ENCODE data around the gene ANXA6. TPM values are rescaled to one million over a fixed set of nuclear protein-coding genes. Genes with fewer than 3 reads are reported as not detected.

ANXA6 gene
- total RNA-seq, 2 experiments from 2014 or later = 26.1 to 74.1 TPM

DNA sequence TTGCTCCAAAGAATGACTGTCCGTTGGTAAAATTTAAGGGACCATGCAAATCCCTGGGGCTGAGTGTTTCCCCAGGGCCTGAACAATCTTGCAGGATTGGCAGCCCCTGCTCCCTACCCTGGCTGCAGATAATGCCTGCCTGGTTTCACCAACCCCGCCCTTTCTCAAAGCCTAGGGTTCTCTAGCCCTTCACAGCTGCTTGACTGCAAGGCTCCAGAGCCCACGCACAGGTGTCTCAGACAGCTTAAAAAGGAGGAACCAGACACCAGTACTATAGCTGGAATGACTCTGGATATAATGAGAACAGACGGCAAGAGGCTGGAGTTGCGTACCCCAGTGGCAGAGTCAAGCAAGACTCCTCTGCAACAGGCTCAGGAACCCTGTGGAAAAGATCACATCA lies 51.5 kb downstream of the ANXA6 start:
- ChIA-PET CTCF (ENCODE audit: unreplicated experiment) (interaction anchor here (1.2 kb wide), 1 partner anchor 10 kb away, joined by 4 read pairs; no protein-coding TSS in a partner anchor), POLR2A (interaction anchor here (1.1 kb wide), 1 partner anchor 8 kb away, joined by 5 read pairs; no protein-coding TSS in a partner anchor)
- Histone ChIP-seq H2AFZ (ENCODE audit: low read length) (no peak overlapping the region), H3K9me3 (ENCODE audit: low read length) (no peaks in the 10 kb centered on the region), H3K27ac (ENCODE audit: low read depth, low read length, poor library complexity, severe bottlenecking) (no peak overlapping the region), H3K36me3 (ENCODE audit: insufficient read depth, low read length) (peaks cover 9% of the 10 kb centered on the region; the same call in 1 of the 2 replicates), H3K4me2 (ENCODE audit: low read length) (no peak overlapping the region), H3K9me2 (ENCODE audit: insufficient read depth, low read length) (no peaks in the 10 kb centered on the region), H3K4me3 (ENCODE audit: low read depth, low read length, poor library complexity, severe bottlenecking) (no peak overlapping the region), H4K20me1 (ENCODE audit: insufficient read depth, low read length) (no peaks in the 10 kb centered on the region), H3K4me1 (ENCODE audit: insufficient read depth, low read length, poor library complexity, severe bottlenecking) (peaks cover 5% of the 10 kb centered on the region), H3K79me2 (ENCODE audit: insufficient read depth, low read depth, low read length) (no peaks in the 10 kb centered on the region)
- no peak for DNase-seq (ENCODE audit: low spot score)
- no TSS peak for BruUV-seq (replicated peaks)
- TF ChIP-seq, protein P1, sequence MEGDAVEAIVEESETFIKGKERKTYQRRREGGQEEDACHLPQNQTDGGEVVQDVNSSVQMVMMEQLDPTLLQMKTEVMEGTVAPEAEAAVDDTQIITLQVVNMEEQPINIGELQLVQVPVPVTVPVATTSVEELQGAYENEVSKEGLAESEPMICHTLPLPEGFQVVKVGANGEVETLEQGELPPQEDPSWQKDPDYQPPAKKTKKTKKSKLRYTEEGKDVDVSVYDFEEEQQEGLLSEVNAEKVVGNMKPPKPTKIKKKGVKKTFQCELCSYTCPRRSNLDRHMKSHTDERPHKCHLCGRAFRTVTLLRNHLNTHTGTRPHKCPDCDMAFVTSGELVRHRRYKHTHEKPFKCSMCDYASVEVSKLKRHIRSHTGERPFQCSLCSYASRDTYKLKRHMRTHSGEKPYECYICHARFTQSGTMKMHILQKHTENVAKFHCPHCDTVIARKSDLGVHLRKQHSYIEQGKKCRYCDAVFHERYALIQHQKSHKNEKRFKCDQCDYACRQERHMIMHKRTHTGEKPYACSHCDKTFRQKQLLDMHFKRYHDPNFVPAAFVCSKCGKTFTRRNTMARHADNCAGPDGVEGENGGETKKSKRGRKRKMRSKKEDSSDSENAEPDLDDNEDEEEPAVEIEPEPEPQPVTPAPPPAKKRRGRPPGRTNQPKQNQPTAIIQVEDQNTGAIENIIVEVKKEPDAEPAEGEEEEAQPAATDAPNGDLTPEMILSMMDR (conservative IDR thresholded peaks at IDR 0.05; ENCODE audit: low read length) = no peak
- TF ChIP-seq EZH2phosphoT487 (IDR thresholded peaks at IDR 0.05; ENCODE audit: borderline replicate concordance, low read depth, low read length) = no peak
- intact Hi-C loops (cut with micrococcal nuclease; ENCODE audit: unreplicated experiment) = no loop called here

DNA sequence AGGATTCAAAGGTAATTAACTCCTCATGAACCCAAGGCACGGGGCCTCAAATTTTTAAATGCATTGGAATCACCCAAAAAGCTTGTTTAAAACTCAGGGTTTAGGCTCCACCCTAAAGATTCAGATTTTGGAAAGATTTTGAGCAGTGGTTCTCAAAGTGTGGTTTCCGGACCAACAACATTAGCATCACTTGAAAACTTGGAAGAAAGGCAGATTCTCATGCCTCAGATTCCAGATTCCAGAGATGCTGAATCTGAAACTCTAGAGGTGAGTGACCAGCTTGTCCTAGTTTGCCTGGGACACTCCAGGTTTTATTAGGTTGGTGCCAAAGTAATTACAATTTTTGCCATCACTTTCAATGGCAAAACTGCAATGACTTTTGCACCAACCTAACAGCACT lies 52.0 kb downstream of the ANXA6 start:
- POLR2A ChIA-PET = no interaction called here

DNA sequence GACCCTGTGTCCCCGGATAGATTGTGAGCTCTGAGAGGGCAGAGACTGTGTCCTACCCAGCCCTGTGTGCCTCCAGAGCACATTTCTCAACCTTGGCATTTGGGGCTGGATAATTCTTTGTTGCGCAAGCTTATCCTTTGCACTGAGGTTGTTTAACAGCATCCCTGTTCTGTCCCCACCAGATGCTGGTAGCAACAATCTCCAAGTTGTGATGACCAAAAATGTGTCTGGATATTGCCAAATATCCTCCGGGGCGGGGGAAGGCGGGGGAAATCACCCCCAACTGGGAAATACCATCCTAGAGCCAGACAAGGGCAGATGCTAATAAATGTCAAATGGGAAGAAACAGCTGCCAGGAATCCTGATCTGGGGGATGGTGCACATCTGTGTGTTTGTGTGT lies 52.8 kb downstream of the ANXA6 start:
- CTCF ChIA-PET (ENCODE audit: unreplicated experiment) = no interaction called here
- POLR2A ChIA-PET = interaction anchor here (1.4 kb wide), 1 partner anchor 34 kb away, joined by 3 read pairs; no protein-coding TSS in a partner anchor

More for the DNA sequence above, 52.0 kb downstream of the ANXA6 start:
- intact Hi-C loops (cut with micrococcal nuclease; ENCODE audit: unreplicated experiment) = no loop called here
- H4K20me1 ChIP-seq (ENCODE audit: insufficient read depth, low read length) = no peaks in the 10 kb centered on the region
- no peak overlapping the region for H3K4me2 ChIP-seq (ENCODE audit: low read length)
- CTCF ChIA-PET (ENCODE audit: unreplicated experiment) = interaction anchor here (1.2 kb wide), 1 partner anchor 10 kb away, joined by 4 read pairs; no protein-coding TSS in a partner anchor
- no peak overlapping the region for H3K27ac ChIP-seq (ENCODE audit: low read depth, low read length, poor library complexity, severe bottlenecking)
- no peak overlapping the region for H2AFZ ChIP-seq (ENCODE audit: low read length)
- no peaks in the 10 kb centered on the region for H3K79me2 ChIP-seq (ENCODE audit: insufficient read depth, low read depth, low read length)
- no peaks in the 10 kb centered on the region for H3K4me1 ChIP-seq (ENCODE audit: insufficient read depth, low read length, poor library complexity, severe bottlenecking)
- no peaks in the 10 kb centered on the region for H3K9me2 ChIP-seq (ENCODE audit: insufficient read depth, low read length)
- H3K9me3 ChIP-seq (ENCODE audit: low read length) = no peaks in the 10 kb centered on the region
- BruUV-seq (replicated peaks) = no TSS peak
- TF ChIP-seq, protein P1 (conservative IDR thresholded peaks at IDR 0.05; ENCODE audit: low read length) = no peak
- TF ChIP-seq EZH2phosphoT487 (IDR thresholded peaks at IDR 0.05; ENCODE audit: borderline replicate concordance, low read depth, low read length) = no peak
- DNase-seq (ENCODE audit: low spot score) = no peak
- no peak overlapping the region for H3K4me3 ChIP-seq (ENCODE audit: low read depth, low read length, poor library complexity, severe bottlenecking)
- peaks cover 9% of the 10 kb centered on the region; the same call in 1 of the 2 replicates for H3K36me3 ChIP-seq (ENCODE audit: insufficient read depth, low read length)

More for the DNA sequence above, 52.8 kb downstream of the ANXA6 start:
- Histone ChIP-seq H3K9me2 (ENCODE audit: insufficient read depth, low read length) (no peaks in the 10 kb centered on the region), H3K4me1 (ENCODE audit: insufficient read depth, low read length, poor library complexity, severe bottlenecking) (no peaks in the 10 kb centered on the region), H3K9me3 (ENCODE audit: low read length) (no peaks in the 10 kb centered on the region), H3K27ac (ENCODE audit: low read depth, low read length, poor library complexity, severe bottlenecking) (no peak overlapping the region), H3K79me2 (ENCODE audit: insufficient read depth, low read depth, low read length) (no peaks in the 10 kb centered on the region), H3K4me2 (ENCODE audit: low read length) (no peak overlapping the region), H4K20me1 (ENCODE audit: insufficient read depth, low read length) (no peaks in the 10 kb centered on the region), H3K36me3 (ENCODE audit: insufficient read depth, low read length) (peaks cover 5% of the 10 kb centered on the region; the same call in 1 of the 2 replicates), H2AFZ (ENCODE audit: low read length) (no peak overlapping the region), H3K4me3 (ENCODE audit: low read depth, low read length, poor library complexity, severe bottlenecking) (no peak overlapping the region)
- no peak for DNase-seq (ENCODE audit: low spot score)
- intact Hi-C loops (cut with micrococcal nuclease; ENCODE audit: unreplicated experiment) = no loop called here
- TF ChIP-seq, protein P1 (conservative IDR thresholded peaks at IDR 0.05; ENCODE audit: low read length) = no peak
- BruUV-seq (replicated peaks) = no TSS peak

All from OCI-LY7 (cell line).